NCI-H345 treated with DMSO at 0.1 percent for 48 hours (cell line): ENCODE data around the gene FRMPD2.
"Not testable (repeated sequence)": the region's sequence is repeated elsewhere in the genome, so short reads cannot be mapped to it uniquely, and the experiment has no call there.

Source experiments
- DNase-seq: peaks from one replicate; lab custom pipeline; 2025; ENCODE audit not compliant: unreplicated experiment; lab: John Stamatoyannopoulos, UW

FRMPD2 gene

GRCh38 chr10:48154211-48155140 is 120.0 kb downstream of the FRMPD2 start:
- DNase-seq = not testable (repeated sequence)

GRCh38 chr10:48147643-48148042 is 126.9 kb downstream of the FRMPD2 start:
- DNase-seq = not testable (repeated sequence)

GRCh38 chr10:48143721-48144642 is 130.5 kb downstream of the FRMPD2 start:
- DNase-seq = not testable (repeated sequence)

- not testable (repeated sequence) for DNase-seq
Observed at GRCh38 chr10:48140949-48141348, 133.5 kb downstream of the FRMPD2 start.

- DNase-seq = not testable (repeated sequence)
Observed at GRCh38 chr10:48139953-48140850, 134.3 kb downstream of the FRMPD2 start.

- not testable (repeated sequence) for DNase-seq
Observed at GRCh38 chr10:48128954-48129353, 145.5 kb downstream of the FRMPD2 start.

GRCh38 chr10:48126251-48126650 is 148.2 kb downstream of the FRMPD2 start:
- DNase-seq = not testable (repeated sequence)

- DNase-seq = not testable (repeated sequence)
Observed at GRCh38 chr10:48125631-48126030, 148.9 kb downstream of the FRMPD2 start.

- DNase-seq = not testable (repeated sequence)
Observed at GRCh38 chr10:48122618-48123017, 151.9 kb downstream of the FRMPD2 start.

- DNase-seq = not testable (repeated sequence)
Observed at GRCh38 chr10:48110277-48110676, 164.2 kb downstream of the FRMPD2 start.
